ENCODE results near the gene UGCG. TPM values are rescaled to one million over a fixed set of nuclear protein-coding genes. Genes with fewer than 3 reads are reported as not detected.

UGCG gene
- total and polyA plus RNA-seq, 2 of the 4 experiments (the other 2 are of a cell fraction), result 84.2 to 104 TPM

DNA sequence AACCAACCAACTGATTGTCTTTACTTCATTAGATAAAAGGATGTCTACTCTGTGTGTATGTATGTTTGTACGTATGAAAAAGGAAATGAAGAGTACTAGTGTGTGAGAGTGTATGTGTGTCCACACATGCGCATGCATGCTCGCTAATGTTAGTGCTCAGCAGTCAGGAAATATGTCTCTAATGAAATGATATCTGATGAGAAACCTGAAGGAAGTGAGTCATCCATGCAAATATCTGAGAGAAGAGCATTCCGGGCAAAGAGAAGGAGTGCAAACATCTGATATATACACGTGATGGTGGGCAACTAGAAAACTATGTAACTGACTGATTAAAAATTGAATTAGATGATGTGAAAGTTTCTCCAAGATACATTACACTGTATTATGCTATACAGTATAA, 29.6 kb upstream of the UGCG start:
- ChIA-PET CTCF (no interaction called here), POLR2A (ENCODE audit: unreplicated experiment) (no interaction called here)
- no peak overlapping the region for H3K23ac ChIP-seq (ENCODE audit: low read depth, low read length)
- dilution Hi-C loops (cut with HindIII; ENCODE audit: low sequenced_read_pairs, unreplicated experiment), result no loop called here
- H2BK20ac ChIP-seq (ENCODE audit: low read depth, low read length), result peak overlapping the region; percentile 94; the same call in 1 of the 2 replicates
- H4K8ac ChIP-seq (ENCODE audit: low read depth in 2 of 2, low read length in 2 of 2), result 0 out of 4 replicates have a peak overlapping the region, but pooled peaks of 1 of the 2 experiments have one; percentile 14
- no TSS peak for BruUV-seq (replicated peaks)
- no peaks in the 10 kb centered on the region; the same call in 1 of the 2 replicates for H3K9me1 ChIP-seq (ENCODE audit: insufficient read depth, low read length)
- H3K56ac ChIP-seq (ENCODE audit: extremely low read depth, insufficient read depth, low read length), result no peak overlapping the region
- H2BK15ac ChIP-seq (ENCODE audit: low read depth, low read length), result no peak overlapping the region
- no peaks in the 10 kb centered on the region for H3K4me1 ChIP-seq (ENCODE audit: control insufficient read depth, insufficient read depth, low read length)
- DNase-seq (peak; percentile 86), ATAC-seq (ENCODE audit: low read depth) (peak; percentile 85)
- H2BK120ac ChIP-seq (ENCODE audit: low read depth, low read length), result peak overlapping the region; percentile 86
- no peak overlapping the region for H2AK5ac ChIP-seq (ENCODE audit: low read depth, low read length)
- H3K27me3 ChIP-seq (ENCODE audit: control insufficient read depth, insufficient read depth, low read length), result no peaks in the 10 kb centered on the region
- no peaks in the 10 kb centered on the region for H4K20me1 ChIP-seq (ENCODE audit: insufficient read depth, low read length)
- H3K4me3 ChIP-seq (ENCODE audit: insufficient read depth, low read depth, low read length), result no peak overlapping the region
- no peak overlapping the region for H3K14ac ChIP-seq (replicated peaks; ENCODE audit: low read depth, low read length)
- no peaks in the 10 kb centered on the region for H3K79me1 ChIP-seq (ENCODE audit: low read depth in 1 of 2, low read length in 2 of 2)
- H2BK5ac ChIP-seq (ENCODE audit: low read depth, low read length, poor library complexity, severe bottlenecking), result peak overlapping the region; percentile 91
- no peak overlapping the region for H2AK9ac ChIP-seq (replicated peaks; ENCODE audit: low read depth, low read length, poor library complexity)
- no peak overlapping the region for H4K91ac ChIP-seq (ENCODE audit: insufficient read depth, low read depth, low read length)
- no peaks in the 10 kb centered on the region for H3K36me3 ChIP-seq (ENCODE audit: control insufficient read depth, insufficient read depth, low read length)
- H3K27ac ChIP-seq (ENCODE audit: insufficient read depth, low read length), result no peak overlapping the region
- peak overlapping the region; percentile 78; the same call in 1 of the 2 replicates for H3K4ac ChIP-seq (ENCODE audit: low read depth, low read length)
- intact Hi-C loops (cut with micrococcal nuclease), result no loop called here
- WGBS, 2 experiments (ENCODE audit: extremely low coverage in 2 of 2, insufficient read length in 1 of 2), result 75% methylated on average over 2 of the region's 5 CpGs; no CpG with 5 or more reads in 1 of the 2 experiments
- no peak overlapping the region for H2AFZ ChIP-seq (replicated peaks; ENCODE audit: low read length, poor library complexity)
- TF ChIP-seq POLR2A (IDR thresholded peaks at IDR 0.05; ENCODE audit: low read depth, low read length) (no peak), FOS (IDR thresholded peaks at IDR 0.05; ENCODE audit: low read depth, low read length) (peak; percentile 32; the same call in 1 of the 2 replicates), BHLHE40 (IDR thresholded peaks at IDR 0.05; ENCODE audit: low read depth, low read length) (peak; percentile 79)
- TF ChIP-seq, protein P1, sequence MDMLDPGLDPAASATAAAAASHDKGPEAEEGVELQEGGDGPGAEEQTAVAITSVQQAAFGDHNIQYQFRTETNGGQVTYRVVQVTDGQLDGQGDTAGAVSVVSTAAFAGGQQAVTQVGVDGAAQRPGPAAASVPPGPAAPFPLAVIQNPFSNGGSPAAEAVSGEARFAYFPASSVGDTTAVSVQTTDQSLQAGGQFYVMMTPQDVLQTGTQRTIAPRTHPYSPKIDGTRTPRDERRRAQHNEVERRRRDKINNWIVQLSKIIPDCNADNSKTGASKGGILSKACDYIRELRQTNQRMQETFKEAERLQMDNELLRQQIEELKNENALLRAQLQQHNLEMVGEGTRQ (IDR thresholded peaks at IDR 0.05; ENCODE audit: low read depth, low read length), result peak; percentile 57; the same call in 1 of the 2 replicates
- in situ Hi-C loops (cut with MboI; ENCODE audit: low sequenced_read_pairs), result no loop called here
- no peak overlapping the region for H3K18ac ChIP-seq (ENCODE audit: low read depth, low read length)
- no peak overlapping the region for H4K5ac ChIP-seq (ENCODE audit: low read depth, low read length)
- no peak overlapping the region; the same call in 1 of the 2 replicates for H3K4me2 ChIP-seq (ENCODE audit: low read depth, low read length)
- no peak overlapping the region for H3K9ac ChIP-seq (ENCODE audit: low read depth, low read length)
- peaks cover 3% of the 10 kb centered on the region; the same call in 1 of the 2 replicates for H3K9me3 ChIP-seq (ENCODE audit: control insufficient read depth, insufficient read depth, low read length)
